Lower lobe of right lung (tissue), 2 donors: Measurements from ENCODE around the gene ITGA11. TPM values are rescaled to one million over a fixed set of nuclear protein-coding genes. Genes with fewer than 3 reads are reported as not detected.

Source experiments
- ATAC-seq, 2 donors: fragments of 200-7000 bp; cut with Tn5 transposase; one replicate each; pipeline ENCODE4 v1.9.1; 2020 to 2022; ENCODE audit warnings: mild to moderate bottlenecking in 2 of 2, moderate library complexity in 2 of 2
- DNase-seq: peaks from one replicate; pipeline ENCODE4 v3.0.0-alpha.2; 2020
- H3K27ac ChIP-seq: fragments of 200-600 bp; one replicate; pipeline ENCODE4 v1.8.0; 2022
- H3K27me3 ChIP-seq: fragments of 200-600 bp; one replicate; pipeline ENCODE4 v1.8.0; 2022; ENCODE audit warnings: low read depth
- H3K36me3 ChIP-seq: fragments of 200-600 bp; one replicate; pipeline ENCODE4 v1.8.0; 2022; ENCODE audit warnings: mild to moderate bottlenecking
- H3K4me1 ChIP-seq: fragments of 200-600 bp; one replicate; pipeline ENCODE4 v1.8.0; 2022
- H3K4me3 ChIP-seq: fragments of 200-600 bp; one replicate; pipeline ENCODE4 v1.8.0; 2022; ENCODE audit warnings: mild to moderate bottlenecking
- H3K9me3 ChIP-seq: fragments of 200-600 bp; one replicate; pipeline ENCODE4 v1.8.0; 2022
- CTCF ChIP-seq: fragments of 200-600 bp; IDR thresholded peaks from one replicate; pipeline ENCODE4 v1.8.0; 2022; ENCODE audit warnings: antibody characterized with exemption, mild to moderate bottlenecking
- intact Hi-C: fragments of 100-400 bp; cut with DNase I; formaldehyde crosslinking; loops from one replicate; pipeline ENCODE4 v1.11.0; 2022
- total RNA-seq: library from RNA; stranded (reverse); fragmentation: NEBNext Ultra II Directional; extraction: Animal tissue kit (Norgen Biotek cat#: 25700); gene quantifications from one replicate; pipeline ENCODE4 v1.2.1, GENCODE V29; 2021
- donor health status: DM: no; HTN: yes; CAD: no; lungs with severe emphysema.

Gene ITGA11
- total RNA-seq, 1 donor from 2014 or later = 2.7 TPM

GRCh38 chr15:68441045-68441743 is 9.2 kb upstream of the ITGA11 start:
- Histone ChIP-seq H3K27me3 (peaks cover 26% of the 10 kb centered on the region), H3K9me3 (no peaks in the 10 kb centered on the region), H3K4me3 (no peak overlapping the region), H3K27ac (no peak overlapping the region), H3K36me3 (no peaks in the 10 kb centered on the region), H3K4me1 (peaks cover 3% of the 10 kb centered on the region)
- DNase-seq = no peak
- TF ChIP-seq CTCF = no peak
- intact Hi-C loops = no loop called here
- ATAC-seq = no peak

GRCh38 chr15:68440136-68440535 is 8.2 kb upstream of the ITGA11 start:
- no peak for ATAC-seq
- H3K27me3 ChIP-seq = peaks cover 26% of the 10 kb centered on the region
- no peak for TF ChIP-seq CTCF
- no peaks in the 10 kb centered on the region for H3K9me3 ChIP-seq
- intact Hi-C loops = no loop called here
- DNase-seq = no peak
- H3K36me3 ChIP-seq = no peaks in the 10 kb centered on the region
- no peak overlapping the region for H3K4me3 ChIP-seq
- H3K27ac ChIP-seq = no peak overlapping the region
- H3K4me1 ChIP-seq = peaks cover 3% of the 10 kb centered on the region

GRCh38 chr15:68439506-68439905 is 7.5 kb upstream of the ITGA11 start:
- no peak overlapping the region for H3K4me3 ChIP-seq
- no peak for DNase-seq
- no peaks in the 10 kb centered on the region for H3K36me3 ChIP-seq
- no peak overlapping the region for H3K27ac ChIP-seq
- intact Hi-C loops = no loop called here
- peaks cover 26% of the 10 kb centered on the region for H3K27me3 ChIP-seq
- no peak for TF ChIP-seq CTCF
- peaks cover 3% of the 10 kb centered on the region for H3K4me1 ChIP-seq
- no peak for ATAC-seq
- H3K9me3 ChIP-seq = no peaks in the 10 kb centered on the region

- Histone ChIP-seq H3K4me3 (no peak overlapping the region), H3K9me3 (no peaks in the 10 kb centered on the region), H3K4me1 (peaks cover 1% of the 10 kb centered on the region), H3K36me3 (no peaks in the 10 kb centered on the region), H3K27ac (no peak overlapping the region), H3K27me3 (peaks cover 44% of the 10 kb centered on the region)
- no peak for DNase-seq
- intact Hi-C loops = no loop called here
- TF ChIP-seq CTCF = no peak
- ATAC-seq = no peak
Measured at GRCh38 chr15:68436680-68437079, 4.7 kb upstream of the ITGA11 start.

GRCh38 chr15:68435966-68436365 is 4.0 kb upstream of the ITGA11 start:
- ATAC-seq (no peak), DNase-seq (no peak)
- peaks cover 8% of the 10 kb centered on the region for H3K4me1 ChIP-seq
- no peak overlapping the region for H3K27ac ChIP-seq
- H3K27me3 ChIP-seq = peaks cover 51% of the 10 kb centered on the region
- TF ChIP-seq CTCF = no peak
- H3K4me3 ChIP-seq = no peak overlapping the region
- H3K36me3 ChIP-seq = no peaks in the 10 kb centered on the region
- intact Hi-C loops = no loop called here
- no peaks in the 10 kb centered on the region for H3K9me3 ChIP-seq
